Midbrain (tissue), 1 donor: Measurements from ENCODE around the gene XXYLT1.
A peak's percentile ranks its signal among the peaks of the same experiment; 100 is the strongest.
"Not testable (repeated sequence)": the region's sequence is repeated elsewhere in the genome, so short reads cannot be mapped to it uniquely, and the experiment has no call there.

Experiments
- DNase-seq: peaks from one replicate; lab custom pipeline; 2025; lab: John Stamatoyannopoulos, UW

XXYLT1 gene

GRCh38 chr3:195063581-195064193, 207.3 kb downstream of the XXYLT1 start:
- no peak for DNase-seq

- no peak for DNase-seq
Measured at GRCh38 chr3:195062866-195063540, 208.0 kb downstream of the XXYLT1 start.

GRCh38 chr3:195061756-195062655, 209.0 kb downstream of the XXYLT1 start:
- DNase-seq = no peak

- DNase-seq = peak; percentile 20
Measured at GRCh38 chr3:195060531-195061291, 210.2 kb downstream of the XXYLT1 start.

GRCh38 chr3:195060217-195060481, 210.8 kb downstream of the XXYLT1 start:
- DNase-seq = no peak

GRCh38 chr3:195059471-195060216, 211.3 kb downstream of the XXYLT1 start:
- no peak for DNase-seq

- DNase-seq = no peak
Measured at GRCh38 chr3:195059006-195059350, 212.0 kb downstream of the XXYLT1 start.

- no peak for DNase-seq
Measured at GRCh38 chr3:195058336-195059005, 212.5 kb downstream of the XXYLT1 start.

GRCh38 chr3:195057716-195058115, 213.2 kb downstream of the XXYLT1 start:
- DNase-seq = no peak

GRCh38 chr3:195056506-195056905, 214.5 kb downstream of the XXYLT1 start:
- no peak for DNase-seq

- no peak for DNase-seq
Measured at GRCh38 chr3:195054311-195054710, 216.6 kb downstream of the XXYLT1 start.

GRCh38 chr3:195052939-195053338, 218.0 kb downstream of the XXYLT1 start:
- DNase-seq = no peak

- not testable (repeated sequence) for DNase-seq
Measured at GRCh38 chr3:195050296-195050695, 220.7 kb downstream of the XXYLT1 start.

GRCh38 chr3:195048059-195048905, 222.7 kb downstream of the XXYLT1 start:
- DNase-seq = no peak

GRCh38 chr3:195047536-195047935, 223.4 kb downstream of the XXYLT1 start:
- DNase-seq = no peak

GRCh38 chr3:195046441-195046840, 224.5 kb downstream of the XXYLT1 start:
- DNase-seq = no peak

- DNase-seq = no peak
Measured at GRCh38 chr3:195045481-195046210, 225.3 kb downstream of the XXYLT1 start.

GRCh38 chr3:195044411-195044810, 226.5 kb downstream of the XXYLT1 start:
- no peak for DNase-seq

- no peak for DNase-seq
Measured at GRCh38 chr3:195043607-195044339, 227.2 kb downstream of the XXYLT1 start.
